Erythroblast (primary cell): ENCODE data around the gene ATXN3L.

Source experiments
- GATA1 ChIP-seq: IDR thresholded peaks from 2 replicates; pipeline ENCODE4 v1.6.1; 2011; ENCODE audit warnings: low read depth, mild to moderate bottlenecking, control low read depth, low read length, moderate library complexity
- POLR2A ChIP-seq: IDR thresholded peaks from 2 replicates; pipeline ENCODE4 v1.6.1; 2011; ENCODE audit warnings: mild to moderate bottlenecking, low read length

GRCh38 chrX:13277539-13277938 is 42.3 kb downstream of the ATXN3L start:
- no peak for TF ChIP-seq POLR2A
- no peak for TF ChIP-seq GATA1
